OCI-M1 (cell line): Measurements from ENCODE around the gene ACOT13.
"Not testable (repeated sequence)": the region's sequence is repeated elsewhere in the genome, so short reads cannot be mapped to it uniquely, and the experiment has no call there.

ENCODE experiments used
- DNase-seq: peaks from one replicate; lab custom pipeline; 2025; lab: John Stamatoyannopoulos, UW

The ACOT13 gene

DNA sequence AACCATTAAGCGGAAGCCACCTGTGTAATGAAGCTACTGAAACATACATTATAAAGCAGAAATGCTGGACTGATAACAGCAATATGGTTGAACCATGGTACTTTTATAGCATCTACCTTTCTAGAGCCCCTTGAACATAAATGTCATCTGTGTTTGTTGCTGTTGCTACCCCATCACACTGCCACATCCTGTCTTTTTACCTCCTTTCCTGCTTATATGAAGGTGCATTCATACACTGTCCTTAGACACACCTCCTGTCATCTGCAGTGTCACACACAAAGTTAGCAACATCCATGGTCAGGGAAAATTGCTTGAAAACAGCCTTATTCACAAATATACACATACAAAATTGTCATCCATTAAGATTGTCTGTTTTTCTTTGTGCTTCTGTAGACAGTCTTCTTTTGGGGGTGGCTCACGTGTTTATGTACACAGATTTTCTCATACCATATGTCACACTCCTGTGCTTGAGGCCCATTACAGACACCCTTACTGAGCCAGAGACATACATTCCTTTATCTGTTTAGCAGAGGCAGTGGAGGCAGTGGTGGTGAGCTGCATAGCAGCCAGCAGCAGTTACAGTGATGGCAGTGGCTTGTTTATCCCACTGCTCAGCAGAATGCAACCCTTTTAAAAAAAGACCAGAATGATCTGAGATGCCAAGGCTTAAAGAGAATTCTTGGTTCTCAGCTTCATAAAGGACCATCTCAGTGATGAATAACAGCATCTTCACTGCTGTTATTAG is 26.1 kb downstream of the ACOT13 start:
- no peak for DNase-seq

DNA sequence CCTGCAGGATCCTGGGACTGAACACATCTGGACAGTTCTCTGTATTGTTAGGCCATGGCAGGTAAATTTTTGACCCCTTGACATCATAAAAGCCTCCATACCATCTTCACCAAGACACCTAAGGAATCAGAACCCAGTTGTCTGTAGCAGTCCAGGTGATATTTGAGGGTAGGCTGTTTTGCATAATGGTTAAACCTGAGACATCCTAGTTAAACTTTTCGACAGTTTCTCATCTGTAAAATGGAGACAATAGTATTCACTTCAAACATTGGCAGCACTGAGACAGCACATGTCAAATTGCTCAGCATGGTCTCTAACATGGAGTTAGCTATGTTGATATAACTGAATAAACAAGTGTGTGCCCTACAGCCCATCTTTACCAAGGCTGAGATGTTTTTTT is 27.3 kb downstream of the ACOT13 start:
- no peak for DNase-seq

DNA sequence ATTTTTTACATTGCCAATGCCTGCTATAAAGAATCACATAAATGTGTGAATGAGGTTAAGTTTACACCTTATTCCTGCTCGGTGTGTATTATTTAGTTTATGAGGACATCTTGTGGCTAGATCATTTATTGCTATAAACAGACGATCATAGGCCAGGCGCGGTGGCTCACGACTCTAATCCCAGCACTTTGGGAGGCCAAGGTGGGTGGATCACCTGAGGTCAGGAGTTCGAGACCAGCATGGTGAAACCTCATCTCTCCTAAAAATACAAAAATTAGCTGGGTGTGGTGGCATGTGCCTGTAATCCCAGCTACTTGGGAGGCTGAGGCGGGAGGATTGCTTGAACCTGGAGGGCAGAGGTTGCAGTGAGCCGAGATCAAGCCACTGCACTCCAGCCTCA is 28.8 kb downstream of the ACOT13 start:
- DNase-seq, result peak; percentile 81

DNA sequence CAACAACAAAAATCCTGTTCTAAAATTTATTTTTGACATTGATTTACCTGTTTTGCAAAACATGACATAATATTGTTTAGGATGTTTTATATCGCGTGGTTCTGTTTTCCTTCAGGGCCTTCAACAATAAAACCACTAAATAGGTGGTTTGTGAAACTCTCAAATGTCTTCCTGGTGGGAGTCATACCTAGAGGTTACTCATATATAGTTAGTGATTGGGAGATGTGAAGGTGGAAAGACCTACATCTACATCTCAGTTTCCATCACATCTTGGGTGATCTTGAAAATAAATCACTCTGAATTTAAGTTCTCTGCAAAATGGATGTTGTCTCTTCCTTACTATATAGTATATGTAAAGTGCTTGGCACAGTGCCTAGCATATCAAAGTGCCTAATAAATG is 29.2 kb downstream of the ACOT13 start:
- DNase-seq, result no peak

DNA sequence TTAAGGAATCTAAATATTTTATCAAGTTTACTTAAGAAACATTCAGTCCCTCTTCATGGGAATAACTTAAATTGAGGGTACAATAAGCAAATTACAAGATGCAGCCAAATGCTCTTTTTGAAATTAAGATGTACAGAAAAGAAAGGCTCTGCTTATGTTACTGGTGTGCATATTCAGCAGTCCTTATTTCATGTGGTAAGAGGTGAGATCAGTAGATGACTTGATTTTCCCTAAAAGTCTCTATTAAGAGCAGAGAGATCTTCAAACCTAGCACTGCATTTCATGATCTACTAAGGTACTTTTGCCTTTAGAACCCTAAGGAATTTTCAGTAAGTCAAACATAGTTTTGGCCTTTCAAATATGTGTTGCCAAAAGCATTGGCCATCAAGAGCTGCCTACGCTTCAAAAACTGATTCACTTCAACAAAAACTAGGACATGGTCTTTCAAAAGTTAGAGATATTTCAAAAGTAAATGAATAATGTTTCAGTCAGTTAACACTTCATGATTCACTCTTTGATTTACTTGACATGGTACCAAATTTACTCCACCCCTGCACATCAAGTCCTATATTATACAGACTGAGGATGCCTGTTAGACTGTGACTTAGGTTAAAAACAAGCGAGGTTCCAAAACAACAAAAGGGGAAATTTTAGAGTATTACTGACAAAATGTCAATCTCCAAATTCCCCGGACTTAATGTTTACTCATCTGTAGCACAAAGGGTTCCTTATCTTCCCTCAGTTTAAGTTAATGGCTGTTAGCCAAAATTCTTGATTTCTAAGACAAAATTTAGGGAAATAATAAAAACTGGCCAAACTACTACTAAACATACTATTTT is 32.9 kb downstream of the ACOT13 start:
- DNase-seq, result no peak

DNA sequence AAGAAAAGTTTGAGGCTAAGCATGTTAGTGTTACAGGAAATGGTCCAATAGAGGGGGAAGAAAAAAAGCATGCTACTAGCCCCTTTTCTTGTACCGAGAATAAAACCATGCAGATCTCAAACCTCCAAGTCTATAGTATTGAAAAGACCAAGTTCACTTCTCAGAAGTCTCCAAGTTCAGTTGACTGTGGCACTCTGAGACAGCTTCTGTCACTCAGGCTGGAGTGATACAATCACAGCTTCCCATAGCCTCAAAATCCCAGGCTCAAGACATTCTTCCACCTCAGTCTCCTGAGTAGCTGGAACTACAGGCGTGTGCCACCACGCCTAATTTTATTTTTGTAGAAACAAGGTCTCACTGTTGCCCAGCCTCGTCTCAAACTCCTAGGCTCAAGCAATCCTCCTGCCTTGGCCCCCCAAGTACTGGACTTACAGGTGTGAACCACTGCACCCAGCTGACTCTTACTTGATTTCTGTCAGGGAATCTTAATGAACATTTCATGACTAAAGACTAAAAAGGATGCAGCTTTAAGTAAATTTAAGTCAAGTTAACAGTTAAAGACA is 35.9 kb downstream of the ACOT13 start:
- DNase-seq, result no peak

DNA sequence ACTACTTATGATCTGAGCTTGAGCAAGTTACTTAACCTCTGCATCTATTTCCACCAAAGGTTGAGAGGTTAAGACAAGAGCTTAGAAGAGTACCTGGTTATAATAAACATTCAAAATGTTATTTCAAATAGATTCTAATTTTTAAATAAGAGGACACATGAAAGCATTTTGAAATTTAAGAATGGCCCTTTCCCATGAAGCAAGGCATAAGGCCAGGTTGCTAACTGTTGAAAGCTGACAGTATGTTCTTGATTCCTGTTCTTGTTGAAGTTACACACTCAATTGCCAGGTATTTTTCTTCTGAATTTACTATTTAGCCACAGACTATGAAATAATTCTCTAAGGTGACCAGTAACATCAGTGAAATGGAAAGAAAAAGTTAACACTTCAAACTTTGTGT is 37.6 kb downstream of the ACOT13 start:
- no peak for DNase-seq

DNA sequence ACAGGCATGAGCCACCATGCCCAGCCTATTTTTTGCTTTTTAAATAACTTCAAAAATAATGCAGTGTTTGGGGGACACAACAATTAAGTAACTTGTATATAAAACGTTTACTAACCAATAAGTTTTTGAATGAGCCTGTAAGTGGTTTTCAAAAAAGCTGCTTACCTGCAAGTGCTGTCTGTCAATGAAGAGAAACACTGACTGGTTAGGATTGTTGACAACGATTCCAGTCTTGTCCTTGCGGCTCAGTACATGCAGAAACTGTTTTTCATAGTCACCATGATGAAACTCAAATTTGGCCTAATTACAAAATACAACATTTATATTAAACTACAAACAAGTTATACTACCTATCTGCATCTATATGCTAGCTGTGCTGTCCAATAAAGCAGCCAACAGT is 41.7 kb downstream of the ACOT13 start:
- DNase-seq, result no peak

DNA sequence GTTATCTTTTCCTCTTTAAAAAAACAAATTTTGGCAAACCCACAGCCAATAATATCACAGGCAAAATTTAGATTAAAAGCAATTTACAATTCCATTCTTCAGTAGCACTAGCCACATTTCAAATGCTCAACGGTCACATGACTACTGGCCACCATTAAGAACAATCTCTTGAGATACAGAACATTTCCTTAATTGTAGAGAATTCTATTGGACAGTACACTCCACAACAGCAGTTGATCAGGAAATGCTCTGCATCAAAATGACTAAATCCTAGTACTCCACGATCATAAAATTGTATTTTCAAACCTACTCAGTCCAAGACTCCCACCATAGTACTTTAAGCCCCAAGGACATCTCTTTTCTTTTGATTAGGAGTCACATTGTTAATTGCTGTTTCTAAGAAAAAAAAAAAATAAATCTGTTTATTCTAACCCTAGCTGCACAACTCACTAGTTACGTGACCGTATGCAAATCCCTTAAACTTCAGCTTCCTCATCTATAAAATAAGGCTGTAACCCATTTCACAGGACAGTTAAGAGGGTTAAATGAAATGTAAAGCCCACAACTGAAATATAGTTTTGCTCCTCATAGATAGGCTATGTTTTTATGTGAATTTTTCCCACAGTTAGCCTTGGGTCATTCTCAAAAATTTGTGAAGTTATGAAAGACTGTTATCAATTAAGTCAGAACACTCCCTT is 42.3 kb downstream of the ACOT13 start:
- no peak for DNase-seq

DNA sequence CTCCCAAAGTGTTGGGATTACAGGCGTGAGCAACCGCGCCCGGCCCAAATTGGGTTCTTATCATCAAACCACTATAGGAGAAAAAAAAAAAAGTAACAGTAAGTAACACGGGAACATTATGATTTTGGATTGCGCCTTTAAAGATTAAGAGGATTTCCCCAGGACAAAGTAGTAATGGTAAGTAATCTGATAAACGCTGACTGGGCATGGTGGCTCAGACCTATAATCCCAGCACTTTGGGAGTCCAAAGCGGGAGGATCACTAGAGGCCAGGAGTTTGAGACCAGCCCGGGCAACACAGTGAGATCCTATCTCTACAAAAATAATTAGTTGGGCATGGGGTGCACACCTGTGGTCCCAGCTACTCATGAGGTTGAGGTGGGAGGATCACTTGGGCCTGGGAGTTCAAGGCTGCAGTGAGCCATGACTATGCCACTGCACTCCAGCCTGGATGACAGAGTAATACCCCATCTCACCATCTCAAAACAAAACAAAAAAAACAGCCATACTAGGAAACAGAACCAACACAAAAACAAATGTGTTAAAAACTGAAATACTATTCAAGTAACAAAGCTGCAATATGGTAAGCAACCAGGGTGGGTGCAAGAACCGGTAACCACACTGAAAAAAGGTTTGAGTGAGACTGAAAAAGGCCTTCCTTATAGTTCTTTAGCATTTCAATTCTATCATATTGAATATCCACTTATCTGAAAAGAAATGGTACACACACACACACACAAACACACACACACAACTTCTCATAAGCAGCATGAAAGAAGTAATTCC is 43.8 kb downstream of the ACOT13 start:
- DNase-seq, result no peak

DNA sequence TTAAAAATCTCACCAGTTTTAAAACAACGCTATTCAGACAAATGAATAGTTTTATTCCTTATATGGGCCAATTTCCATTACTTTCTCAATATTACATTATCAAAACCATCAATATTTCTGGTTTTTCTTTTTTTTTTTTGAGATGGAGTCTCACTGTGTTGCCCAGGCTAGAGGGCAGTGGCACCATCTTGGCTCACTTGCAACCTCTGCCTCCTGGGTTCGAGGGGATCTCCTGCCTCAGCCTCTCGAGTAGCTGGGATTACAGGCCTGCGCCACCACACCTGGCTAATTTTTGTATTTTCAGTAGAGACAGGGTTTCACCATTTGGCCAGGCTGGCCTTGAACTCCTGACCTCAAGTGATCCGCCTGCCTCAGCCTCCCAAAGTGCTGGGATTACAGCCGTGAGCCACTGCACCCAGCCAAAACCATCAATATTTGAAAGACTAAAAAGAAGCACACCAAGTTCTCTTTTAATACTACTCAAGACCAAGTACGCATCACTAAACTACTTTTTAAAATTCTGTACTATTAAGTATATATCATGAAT is 49.8 kb downstream of the ACOT13 start:
- not testable (repeated sequence) for DNase-seq

DNA sequence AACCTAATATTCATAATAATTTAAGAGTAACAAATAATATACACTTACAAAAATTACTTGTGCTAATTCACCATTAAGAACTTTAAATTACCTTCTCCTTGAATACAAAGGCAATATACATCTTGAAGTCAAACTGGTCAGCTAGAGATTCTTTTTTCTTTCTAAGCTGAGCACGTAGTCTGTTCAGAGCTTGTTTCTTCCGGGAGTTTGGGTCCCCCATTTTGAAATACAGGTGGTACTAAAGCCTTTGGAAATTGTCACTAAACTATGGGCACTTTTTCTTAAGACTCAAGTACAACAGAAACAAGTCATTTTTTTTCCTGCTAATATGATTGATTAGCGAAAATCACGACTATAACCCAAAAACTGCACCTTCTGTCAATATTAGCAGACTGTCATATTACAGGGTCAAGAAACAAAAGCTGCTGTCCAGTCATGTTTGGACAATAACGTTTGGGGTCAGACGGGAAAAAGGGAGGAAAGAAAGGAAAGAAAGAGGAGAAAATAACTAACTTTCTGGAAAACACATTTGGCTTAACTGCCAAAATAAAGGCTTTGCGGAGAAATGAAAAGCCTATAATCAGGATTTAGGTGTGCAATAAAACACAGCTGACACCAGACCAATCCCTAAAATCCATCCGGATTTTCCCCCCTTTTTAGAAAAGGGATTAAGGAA is 51.7 kb downstream of the ACOT13 start:
- DNase-seq, result peak; percentile 37

DNA sequence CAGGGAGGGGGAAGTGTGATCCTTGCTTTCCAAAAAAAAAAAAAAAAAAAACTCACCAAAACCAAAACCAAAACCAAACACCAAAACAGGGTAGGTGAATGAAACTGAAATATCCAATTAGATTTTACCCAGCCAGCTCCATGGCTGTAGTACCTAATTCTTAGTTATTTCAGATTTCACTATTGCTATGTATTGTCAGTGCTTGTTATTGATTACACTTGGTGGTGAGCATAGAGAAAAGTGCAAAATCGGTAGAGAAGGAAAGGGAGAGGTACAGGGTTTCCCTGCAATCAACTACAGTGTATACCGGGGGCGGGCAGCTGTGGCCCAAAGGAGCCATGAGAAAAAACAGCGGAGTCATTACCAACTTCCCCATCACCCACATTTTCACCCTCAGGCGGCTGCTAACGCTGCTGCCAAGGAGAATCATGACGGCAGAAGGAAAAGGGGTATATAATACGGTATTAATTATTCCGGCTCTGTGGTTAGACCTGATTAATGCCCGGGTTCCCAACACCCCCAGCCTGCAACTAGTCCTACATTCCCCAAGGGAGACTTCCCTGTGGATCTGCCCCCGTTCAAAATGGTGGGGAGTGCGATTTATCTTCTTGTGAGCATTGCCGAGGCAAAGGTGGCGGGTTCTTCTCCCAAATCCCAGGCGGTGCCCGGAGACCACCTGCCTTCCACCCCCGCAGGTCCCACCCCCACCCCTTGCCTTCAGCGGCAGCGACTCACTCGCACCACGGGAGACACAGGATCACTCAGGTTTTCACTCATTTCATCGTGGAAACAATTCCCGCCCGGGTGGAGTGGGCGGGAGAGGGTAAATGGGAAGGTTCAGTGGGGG is 52.5 kb downstream of the ACOT13 start, which contains the start of gene C6orf62:
C6orf62 (minus strand) TSS at position 30 of the 847 bp plus-strand sequence. CDS start 486 bp downstream, outside the sequence.
- DNase-seq, result peak; percentile 83

DNA sequence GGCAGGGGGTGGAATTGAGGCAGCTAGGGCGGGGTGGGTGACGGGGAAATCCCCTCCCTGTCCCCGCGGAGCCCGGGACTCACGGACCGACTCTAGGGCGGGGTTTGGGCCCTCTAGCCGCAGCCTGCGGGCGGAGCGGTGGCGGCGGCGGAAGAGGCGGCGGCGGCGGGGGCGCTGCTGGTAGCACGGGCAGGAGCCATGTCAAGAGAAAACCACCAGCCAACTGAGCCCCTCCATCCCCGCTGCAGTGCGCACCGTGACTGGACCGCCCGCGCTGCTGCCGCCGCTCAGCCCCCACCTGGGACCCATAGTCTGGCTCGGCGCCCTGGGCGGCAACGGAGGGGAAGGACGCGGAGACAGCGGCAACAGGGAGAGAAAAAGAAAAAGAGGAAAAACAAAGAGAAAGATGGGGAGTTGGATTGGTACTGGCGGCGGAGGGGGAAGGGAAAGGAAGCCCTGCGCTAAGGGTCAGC is 53.3 kb downstream of the ACOT13 start:
- peak; percentile 71 for DNase-seq

DNA sequence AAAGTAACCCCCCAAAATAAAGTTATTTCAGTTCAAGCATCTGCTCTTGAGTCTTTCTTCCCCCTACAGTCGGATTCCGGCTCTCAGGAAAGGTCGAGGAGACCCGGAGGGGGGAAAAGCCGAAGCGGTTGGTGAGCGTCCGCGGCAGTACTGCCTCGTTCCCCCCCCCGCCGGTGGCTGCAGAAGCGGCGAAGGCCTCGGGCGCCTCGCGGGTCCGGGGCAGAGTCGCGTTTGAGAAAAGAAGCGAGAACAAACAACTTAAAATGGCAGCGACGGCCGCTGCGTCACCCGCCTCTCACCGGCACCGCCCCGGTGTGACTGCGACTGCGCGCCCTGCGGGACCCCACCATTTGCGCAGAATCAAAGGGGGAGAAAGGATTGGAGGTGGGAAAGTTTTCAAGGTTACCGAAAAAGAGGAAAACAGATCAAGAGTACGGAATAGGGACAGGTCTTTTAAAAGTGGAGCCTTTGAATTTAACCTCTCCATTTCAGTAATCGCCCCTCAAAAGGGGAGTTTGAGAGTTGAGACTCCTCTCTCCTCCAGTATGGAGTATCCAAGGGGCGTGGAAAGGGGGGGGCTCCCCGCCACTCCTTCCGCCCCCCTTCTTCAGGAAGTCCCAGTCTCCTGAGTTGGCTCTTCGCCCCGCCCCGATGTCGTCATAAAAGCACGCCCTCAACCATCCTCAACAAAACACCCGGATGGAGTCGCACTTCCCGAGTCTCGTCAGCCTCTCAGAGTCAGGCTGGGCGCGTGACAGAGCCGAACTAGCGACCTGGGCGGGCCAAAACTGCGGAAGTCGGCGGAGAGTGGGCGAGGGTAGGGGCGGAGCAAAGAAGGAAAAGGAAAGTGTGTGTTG is 54.0 kb downstream of the ACOT13 start:
- peak; percentile 100 for DNase-seq

DNA sequence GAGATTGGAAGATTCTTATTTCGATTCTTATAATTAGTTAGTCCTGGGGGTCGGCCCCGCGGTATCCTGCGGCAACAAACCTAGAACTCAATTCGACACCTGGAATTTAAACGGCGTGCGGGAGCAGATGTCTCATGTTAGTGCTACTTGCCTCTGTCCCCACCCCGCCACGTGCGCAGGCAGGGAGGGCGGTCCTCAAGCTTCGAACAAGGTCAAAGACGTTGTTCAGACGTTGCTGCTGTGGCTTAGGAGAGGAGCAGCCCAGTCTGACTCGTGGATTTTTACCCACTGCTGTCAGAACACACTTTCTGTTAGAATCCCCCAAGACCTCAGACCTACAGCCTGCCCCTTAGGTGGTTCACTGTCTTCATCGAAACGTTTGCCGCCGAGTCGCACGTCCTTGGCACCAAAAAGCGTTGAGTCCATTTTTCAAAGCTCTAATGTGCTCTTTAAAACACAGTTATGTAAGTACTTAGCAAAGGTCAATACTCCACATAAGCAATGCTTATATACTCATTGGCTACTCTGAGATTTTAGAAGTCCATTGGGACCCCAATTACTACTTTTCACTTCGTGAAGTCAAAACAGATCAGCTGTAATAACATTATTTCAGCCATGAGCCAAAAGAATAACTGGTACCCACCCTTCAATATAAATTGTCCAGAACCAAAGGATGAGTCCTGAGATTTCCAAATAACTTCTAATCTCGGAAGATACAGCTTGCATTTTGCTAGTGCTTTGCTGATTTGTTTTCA is 54.8 kb downstream of the ACOT13 start:
- no peak for DNase-seq

DNA sequence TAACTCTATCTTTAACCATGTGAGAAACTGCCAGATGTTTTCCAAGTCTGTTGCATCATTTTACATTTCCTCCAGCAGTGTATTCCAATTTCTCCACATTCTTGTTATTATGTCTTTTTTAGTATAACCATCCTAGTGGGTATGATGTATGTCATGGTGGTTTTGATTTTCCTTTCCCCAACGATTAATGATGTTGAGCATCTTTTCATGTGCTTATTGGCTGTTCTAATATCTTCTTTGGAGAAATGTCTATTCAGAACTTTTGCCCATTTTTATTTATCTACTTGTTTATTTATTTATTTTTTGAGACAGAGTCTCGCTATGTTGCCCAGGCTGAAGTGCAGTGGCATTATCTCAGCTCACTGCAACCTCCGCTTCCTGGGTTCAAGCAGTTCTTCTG is 56.4 kb downstream of the ACOT13 start:
- DNase-seq, result no peak

DNA sequence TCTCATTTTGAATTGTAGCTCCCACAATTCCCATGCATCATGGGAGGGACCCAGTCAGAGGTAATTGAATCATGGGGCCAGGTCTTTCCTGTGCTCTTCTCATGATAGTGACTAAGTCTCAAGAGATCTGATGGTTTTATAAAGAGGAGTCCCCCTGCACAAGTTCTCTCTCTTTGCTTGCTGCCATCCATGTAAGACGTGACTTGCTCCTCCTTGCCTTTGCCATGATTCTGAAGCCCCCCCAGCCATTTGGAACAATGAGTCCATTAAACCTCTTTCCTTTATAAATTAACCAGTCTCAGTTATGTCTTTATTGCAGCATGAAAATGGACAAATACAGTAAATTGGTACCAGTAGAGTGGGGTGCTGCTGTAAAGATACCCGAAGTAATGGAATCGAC is 63.8 kb downstream of the ACOT13 start:
- DNase-seq, result not testable (repeated sequence)
